Stimulated activated CD4-positive, alpha-beta T cell treated with anti-CD3 and anti-CD28 coated beads, Interleukin-1b, Interleukin-23, amount 100 ng/mL, for 24 hours (primary cell): Measurements from ENCODE around the gene CEP20.

Source experiments
- DNase-seq, 4 experiments: peaks; one replicate each; pipeline ENCODE4 v3.0.0-alpha.2; 2020; ENCODE audit warnings: low read depth in 4 of 4, low spot score in 1 of 4

The CEP20 gene

DNA sequence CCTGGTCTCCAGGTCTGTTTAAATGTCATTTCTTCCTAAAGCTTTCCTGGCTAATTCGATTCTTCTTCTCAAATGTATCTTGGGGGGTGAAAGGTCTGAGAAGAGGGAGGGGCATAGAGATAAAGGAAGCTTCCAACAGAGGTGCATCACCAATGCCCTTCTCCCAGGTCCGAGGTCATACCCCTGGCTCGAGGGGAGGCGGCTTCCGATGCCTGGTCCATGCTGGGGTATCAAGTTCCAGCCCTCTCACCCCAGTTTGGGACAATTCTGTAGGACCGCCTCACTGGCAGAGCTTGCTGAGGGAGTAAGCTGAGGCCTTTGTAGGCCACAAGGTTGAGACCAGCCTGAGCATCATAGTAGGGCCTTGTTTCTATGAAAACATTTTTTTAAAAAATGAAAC lies 10.3 kb upstream of the CEP20 start:
- DNase-seq: no peak

DNA sequence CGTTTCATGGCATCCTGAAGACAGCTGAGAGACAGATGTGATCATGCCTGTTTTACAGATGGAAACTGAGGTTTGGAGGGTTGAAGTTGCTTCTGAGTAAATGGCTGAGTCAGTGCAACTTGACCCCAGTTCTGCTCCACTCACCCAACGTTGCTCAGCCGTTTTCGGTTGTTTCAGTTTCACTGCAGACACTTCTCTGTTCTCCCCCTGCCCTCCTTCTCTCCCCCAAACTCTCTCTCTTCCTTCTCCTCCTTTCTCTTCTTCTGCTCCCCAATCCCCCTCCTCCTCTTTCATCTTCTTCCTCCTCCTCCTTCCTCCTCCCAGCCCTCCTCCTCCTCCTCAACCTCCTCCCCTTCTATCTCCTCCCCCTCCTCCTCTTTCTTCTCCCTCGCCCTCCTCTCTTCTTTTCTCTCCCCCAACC lies 9.4 kb upstream of the CEP20 start:
- peak in 1 of 4 experiments; percentile 27 for DNase-seq

DNA sequence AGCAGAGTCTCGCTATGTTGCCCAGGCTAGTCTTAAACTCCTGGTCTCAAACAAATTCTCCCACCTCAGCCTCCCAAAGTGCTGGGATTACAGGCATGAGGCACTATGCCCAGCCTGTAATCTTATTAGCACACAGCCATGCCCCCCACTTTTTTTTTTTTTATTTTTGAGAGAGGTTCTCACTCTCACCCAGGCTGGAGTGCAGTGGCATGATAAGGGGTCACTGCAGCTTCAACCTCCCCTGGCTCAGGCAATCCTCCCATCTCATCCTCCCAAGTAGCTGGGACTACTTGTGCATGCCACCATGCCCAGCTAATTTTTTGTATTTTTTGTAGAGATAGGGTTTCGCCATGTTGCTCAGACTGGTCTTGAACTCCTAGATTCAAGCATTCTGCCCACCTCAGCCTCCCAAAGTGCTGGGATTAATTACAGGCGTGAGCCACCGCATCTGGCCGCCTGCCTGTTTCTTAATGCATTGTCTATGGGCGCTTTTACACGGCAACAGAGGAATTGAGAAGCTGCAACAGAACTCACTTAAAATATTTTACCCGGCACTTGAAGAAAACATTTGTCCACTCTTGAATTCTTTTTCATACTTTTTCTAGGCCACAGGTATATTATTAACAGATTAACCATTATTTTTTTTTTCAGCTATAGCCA lies 8.8 kb upstream of the CEP20 start:
- no peak for DNase-seq

DNA sequence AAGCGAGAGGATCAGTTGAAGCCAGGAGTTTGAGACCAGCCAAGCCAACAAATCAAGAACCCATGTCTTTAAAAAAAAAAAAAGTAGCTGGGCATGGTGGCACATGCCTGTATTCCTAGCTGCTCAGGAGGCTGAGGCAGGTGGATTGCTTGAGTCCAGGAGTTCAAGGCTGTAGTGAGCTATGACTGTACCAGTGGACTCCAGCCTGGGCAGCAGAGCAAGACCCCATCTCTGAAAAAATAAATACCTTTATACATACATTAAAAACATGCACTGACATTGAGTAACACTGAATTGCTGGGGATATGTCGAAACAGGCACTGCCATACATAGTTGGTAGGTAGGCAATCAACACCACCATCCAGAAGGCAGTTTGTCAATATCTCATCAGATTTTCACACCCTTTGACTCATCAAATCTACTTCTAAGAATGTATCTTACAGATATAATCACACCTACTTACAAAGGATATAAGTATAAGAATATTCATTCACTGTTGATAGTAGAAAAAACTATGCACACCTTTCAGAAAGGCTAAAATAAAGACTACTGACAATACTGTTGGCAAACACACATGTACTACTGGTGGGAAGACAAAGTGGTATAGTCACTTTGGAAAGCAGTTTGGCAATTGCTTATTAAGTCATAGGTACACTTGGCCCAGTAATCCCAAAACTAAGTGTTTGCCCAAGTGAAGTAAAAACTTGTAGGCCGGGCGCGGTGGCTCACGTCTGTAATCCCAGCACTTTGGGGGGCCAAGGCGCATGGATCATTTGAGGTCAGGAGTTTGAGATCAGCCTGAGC lies 6.4 kb upstream of the CEP20 start:
- DNase-seq: no peak

DNA sequence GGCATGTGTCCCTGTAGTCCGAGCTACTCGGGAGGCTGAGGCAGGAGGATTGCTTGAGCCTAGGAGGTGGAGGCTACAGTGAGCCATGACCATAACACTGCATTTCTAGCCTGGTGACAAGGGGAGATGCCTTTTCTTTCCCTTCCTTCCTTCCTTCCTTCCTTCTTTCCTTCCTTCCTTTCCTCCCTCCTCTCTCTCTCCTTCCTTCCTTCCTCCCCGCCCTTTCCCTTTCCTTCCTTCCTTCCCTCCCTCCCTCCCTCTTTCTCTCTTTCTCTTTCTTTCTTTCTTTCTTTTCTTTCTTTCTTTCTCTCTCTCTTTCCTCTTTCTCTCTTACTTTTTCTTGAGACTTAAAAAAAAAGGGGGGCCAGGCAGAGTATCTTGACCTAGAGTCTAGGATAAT lies 3.1 kb upstream of the CEP20 start:
- DNase-seq: no peak

DNA sequence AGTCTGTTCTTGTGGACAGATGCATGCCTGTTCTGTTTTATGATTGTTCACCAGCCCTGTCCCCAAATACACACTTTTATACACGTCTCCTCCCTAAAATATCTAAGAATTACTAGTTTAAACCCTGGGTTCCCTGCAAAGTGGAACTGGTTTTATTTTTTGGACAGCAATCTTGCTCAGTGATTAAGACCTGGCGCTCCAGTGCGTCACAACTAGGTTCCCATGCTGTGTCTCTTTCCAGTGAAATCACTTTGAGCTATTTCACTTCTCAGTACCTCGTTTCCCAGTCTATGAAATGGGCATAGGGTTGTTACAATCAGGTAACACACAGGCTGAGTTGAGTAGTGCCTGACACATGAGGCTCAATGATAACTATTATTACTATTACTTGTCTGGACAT lies 1.1 kb downstream of the CEP20 start:
- no peak for DNase-seq

DNA sequence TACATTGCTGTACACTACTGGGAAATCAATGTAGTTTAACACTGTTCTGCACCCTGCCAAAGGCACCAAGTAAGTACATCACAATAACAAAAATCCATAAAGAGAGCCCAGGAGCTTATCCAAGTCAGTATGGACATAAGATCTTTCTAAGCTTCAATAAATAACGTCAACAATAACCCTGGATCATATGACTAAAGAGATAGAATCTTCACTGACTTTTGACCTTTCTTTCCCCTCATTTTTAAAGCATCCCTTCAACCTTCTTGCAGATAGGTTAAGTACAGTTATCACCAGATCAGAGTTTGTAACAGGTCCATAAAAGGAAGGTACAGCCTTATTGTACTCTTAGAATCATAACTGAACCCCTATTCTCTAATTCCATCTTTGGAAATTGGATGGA lies 2.3 kb downstream of the CEP20 start:
- no peak for DNase-seq

DNA sequence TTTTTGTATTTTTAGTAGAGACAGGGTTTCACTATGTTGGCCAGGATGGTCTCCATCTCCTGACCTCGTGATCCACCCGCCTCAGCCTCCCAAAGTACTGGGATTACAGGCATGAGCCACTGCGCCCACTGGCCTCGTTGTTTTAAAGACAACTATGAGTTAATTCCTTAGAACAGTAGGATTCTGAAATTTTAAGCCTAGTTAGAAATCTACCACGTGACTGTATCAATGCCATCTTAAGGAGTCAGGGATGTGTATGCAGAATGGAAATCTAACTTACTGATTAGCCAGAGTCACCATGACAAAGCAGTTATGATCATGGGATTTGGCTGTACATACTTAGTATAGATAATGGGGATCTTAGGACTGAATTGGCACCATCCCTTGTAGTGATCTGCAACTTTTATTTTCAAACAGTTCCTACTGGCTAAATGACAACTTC lies 2.8 kb downstream of the CEP20 start:
- no peak for DNase-seq

DNA sequence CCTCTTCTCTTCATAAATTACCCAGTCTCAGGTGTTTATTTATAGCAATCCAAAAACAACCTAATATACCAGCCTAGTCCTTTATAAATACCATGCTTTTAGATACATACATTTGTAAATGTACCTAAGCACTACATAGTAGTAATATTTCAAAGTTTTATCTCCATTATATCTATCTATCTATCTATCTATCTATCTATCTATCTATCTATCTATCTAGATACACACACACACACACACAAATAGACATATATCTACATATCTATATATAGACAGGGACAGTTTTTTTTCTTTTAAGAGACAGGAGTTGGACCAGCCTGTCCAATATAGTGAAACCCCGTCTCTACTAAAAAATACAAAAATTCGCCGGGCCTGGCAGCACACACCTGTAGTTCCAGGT lies 5.8 kb downstream of the CEP20 start:
- DNase-seq: no peak

DNA sequence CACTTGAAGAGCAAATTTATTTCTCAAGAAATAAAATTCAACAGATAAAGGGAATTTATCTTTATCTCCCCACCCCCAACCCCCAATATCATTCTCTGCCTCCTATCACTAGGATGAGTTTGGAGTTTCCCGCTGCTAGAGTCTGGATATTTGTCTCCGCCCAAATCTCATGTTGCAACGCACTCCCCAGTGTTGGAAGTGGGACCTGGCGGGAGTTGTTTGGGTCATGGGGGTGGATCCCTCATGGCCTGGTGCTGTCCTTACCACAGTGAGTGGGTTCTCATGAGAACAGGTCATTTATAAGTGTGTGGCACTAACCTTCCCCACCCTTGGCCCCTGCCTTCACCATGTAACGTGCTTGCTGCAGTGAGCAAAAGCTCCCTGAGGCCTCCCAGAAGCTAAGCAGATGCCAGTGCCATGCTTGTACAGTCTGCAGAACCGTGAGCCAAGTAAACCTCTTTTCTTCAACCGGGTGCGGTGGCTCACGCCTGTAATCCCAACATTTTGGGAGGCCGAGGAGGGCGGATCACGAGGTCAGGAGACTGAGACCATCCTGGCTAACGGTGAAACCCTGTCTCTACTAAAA lies 6.5 kb downstream of the CEP20 start:
- DNase-seq: no peak

DNA sequence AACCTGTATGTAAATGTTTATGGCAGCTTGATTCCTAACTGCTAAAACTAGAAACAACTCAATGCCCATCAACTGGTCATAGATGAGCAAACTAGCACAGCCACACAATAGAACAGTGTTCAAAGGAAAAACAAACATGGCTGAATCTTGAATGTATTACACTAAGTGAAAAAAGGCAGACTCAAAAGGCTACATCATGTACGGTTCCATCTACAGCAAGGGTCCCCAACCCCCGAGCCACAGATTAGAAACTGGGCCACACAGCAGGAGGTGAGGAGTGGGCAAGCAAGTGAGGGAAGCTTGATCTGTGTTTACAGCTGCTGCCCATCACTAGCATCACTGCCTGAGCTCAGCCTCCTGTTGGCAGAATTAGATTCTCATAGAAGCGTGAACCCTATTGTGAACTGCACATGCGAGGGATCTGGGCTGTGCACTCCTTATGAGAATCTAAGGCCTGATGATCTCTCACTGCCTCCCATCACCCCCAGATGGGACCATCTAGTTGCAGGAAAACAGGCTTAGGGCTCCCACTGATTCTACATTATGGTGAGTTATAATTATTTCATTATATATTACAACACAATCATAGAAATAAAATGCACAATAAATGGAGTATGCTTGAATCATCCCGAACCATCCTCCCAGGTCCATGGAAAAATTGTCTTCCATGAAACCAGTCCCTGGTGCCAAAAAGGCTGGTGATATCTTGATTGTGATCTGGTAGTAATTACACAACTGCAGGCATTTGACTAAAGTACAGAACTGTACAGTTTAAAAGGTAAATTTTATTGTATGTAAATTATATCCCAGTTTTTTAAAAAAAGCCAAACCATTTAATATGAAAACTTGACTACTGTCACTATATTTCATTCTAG lies 7.7 kb downstream of the CEP20 start:
- DNase-seq: no peak

DNA sequence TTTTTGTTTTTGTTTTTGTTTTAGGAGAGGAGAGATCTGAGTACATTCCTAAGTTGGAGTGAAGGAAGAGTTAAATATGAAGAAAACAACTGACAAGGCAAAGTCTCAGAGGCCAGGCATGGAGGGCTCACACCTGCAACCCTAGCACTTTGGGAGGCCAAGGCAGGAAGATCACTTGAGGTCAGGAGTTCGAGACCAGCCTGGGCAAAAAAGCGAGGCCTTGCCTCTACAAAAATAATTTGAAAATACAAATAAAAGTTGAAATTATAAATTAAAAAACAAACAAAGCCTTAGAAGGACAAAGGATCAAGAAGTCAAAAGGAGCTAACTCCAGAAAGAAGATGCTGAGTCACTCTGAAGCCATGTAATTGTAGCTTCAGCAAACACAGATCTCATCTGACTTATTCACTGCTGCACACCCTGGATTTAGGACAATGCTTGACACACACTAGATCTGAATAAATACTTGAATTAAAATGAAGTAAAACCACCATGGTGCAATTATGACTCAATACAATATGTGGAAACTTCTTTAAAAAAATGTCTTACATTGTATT lies 9.1 kb downstream of the CEP20 start:
- no peak for DNase-seq

DNA sequence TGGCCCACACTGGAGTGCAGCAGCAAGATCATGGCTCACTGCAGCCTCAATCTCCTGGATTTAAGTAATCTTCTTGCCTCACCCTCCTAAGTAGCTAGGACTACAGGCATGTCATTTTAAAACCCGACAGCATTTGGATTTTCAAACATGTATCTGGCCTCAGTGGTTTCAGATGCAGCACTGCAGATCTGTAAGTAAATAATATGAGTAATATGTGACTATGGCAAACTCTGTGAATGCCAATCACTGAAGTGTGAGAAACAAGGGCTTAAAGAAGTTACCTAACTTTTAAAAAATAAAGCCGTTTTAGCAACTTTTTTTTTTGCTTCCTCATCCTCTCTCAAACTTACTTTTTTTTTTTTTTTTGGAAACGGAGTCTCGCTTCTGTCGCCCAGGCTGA lies 11.9 kb downstream of the CEP20 start:
- no peak for DNase-seq

DNA sequence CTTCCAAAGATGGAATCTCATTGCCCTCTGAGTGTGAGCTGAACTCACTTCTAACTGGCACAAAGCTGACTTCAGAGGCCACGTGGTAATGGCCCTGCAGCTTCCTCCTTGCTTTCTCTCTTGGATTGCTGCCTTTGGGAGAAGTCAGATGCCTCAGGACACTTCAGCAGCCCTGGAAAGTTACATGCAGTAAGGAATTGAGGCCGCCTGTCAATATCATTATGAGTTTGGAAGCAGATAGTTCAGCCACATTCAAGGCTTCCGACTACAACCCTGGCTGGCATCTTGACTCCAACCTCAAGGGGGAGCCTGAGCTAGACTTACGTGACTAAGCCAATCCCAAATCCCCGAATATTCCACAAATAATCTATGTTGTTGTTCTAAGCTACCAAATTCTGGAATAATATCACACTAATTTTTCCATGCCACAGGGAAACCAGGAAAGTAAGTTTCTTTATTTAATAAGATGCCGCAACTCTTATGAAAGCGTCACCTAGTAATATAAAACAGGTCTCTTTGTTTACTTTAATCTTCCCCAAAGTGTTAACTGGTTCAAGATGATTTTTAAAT lies 13.6 kb downstream of the CEP20 start:
- DNase-seq: no peak

DNA sequence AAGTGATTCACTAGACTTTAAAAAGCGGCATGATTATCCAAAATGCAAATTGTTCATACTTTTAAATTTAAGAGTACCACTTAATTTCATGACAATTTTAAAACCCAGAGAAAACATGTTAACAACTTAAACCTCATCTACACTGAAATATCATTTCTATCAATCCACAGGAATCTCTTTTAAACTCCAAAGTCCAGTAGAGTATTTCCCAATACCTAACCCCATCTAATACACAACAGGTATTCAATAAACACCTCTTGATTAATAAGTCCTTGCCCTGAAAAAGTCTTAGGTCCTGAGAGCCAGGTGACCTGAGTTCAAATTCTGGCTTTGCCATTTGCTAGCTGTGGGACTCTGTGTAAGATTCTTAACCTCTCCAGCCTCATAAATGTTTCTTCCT lies 14.7 kb downstream of the CEP20 start:
- no peak for DNase-seq

DNA sequence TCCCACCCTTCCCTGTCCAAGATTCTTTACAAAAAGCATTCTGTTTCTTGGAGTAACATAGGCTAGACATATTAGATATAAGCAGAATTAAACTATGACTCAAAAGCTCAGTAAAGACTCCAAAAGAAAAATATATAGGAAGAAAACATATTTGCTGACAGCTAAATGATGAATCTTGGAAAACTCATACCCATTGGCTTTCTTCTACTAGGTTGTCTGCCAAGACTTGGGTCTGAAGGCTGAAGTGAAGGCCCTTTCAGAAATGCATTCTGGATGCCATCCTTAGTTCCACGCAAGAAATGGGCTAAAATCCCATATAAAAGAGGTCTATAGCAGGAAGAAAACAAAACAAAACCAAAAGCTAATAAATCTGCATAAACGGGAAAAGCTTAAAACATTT lies 15.1 kb downstream of the CEP20 start:
- no peak for DNase-seq

DNA sequence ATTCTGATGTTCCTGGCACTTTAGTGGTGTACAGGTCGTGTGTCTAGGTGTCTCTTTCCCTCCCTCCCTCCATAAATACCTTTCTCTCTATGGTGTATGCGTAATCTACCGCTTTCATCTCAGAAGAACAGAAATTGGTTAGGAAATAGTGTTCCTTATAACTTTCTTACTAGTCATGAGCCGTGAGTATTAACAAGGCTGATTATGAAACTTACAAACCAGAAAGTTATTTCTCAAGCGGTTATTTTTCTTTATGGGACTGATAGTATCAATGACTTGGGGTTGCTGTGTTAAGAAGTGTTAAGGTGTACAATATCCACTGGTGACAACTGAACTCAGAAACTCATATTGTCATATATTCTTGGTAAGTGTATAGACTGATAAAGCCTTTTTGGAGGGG lies 18.4 kb downstream of the CEP20 start:
- DNase-seq: no peak

DNA sequence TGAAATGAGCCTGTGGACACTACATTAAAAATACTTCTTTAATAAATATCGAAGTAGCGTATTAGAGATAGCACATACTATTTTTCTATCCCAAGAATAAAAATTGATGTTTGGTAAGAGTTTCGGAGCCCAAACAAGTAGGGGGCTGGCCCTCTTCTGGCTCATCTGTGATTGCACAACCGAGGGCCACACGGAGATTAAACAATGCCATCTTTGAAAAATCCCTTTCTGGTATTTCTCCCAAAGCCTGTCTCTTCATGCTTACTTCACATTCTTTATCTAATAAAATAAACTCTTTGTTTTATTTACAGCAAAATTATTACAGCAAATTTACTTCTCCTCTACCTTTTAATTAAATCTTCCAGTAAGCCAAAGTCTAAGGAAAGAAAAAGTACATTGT lies 22.0 kb downstream of the CEP20 start:
- DNase-seq: no peak

DNA sequence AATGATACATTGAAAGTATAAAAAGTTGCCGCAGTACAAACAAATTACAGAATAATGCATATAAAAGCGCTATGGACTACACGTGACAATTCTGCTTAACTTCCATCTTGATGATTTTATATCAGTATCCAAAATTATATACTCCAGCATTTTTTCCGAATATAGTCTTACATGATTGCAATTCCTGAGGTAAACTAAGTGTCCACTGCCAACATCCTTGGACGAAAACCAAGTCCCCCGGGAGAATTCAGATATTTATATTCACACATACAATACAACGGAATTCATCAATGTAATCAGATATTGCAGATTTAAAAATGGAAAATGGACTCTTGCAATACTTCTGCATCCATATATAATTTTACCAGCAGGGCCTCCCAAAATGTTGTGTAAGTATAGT lies 22.7 kb downstream of the CEP20 start:
- DNase-seq: no peak

DNA sequence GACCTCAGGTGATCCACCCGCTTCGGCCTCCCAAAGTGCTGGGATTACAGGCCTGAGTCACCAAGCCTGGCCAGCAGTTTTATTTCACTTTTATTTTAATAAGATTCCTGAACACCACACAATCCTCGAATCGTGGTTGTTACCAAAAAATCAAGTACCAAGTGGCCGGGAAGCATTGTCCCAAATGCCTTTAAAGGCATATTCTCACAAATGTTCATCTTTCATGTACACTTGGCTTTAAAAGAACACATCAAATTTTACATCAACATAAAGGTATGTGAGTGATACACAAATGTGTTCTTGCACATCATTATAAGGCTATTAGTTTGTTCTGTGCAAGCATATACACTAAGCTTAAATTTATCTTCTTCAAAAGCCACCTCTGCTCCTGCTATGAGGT lies 23.5 kb downstream of the CEP20 start:
- no peak for DNase-seq

DNA sequence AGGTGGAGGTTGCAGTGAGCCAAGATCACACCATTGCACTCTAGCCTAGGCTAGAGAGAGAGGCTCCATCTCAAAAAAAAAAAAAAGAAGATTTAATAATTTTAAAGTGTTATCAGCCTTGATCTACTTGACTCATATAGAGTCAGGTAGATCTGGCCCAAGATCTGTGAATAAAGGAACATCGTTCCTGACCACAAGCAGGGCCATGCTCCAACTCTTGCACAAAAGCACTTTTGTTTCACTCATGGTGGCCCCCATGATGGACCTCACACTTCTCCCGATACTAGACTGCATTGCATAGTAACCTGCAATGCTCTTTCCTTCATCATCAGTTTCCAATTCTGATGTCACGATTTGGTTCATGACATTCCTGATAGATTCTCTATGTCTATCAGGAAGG lies 26.4 kb downstream of the CEP20 start:
- DNase-seq: no peak
